ENCODE results near the gene NIPAL4. TPM values are rescaled to one million over a fixed set of nuclear protein-coding genes. Genes with fewer than 3 reads are reported as not detected.

NIPAL4 gene
- total RNA-seq, 1 experiment from 2014 or later: 0.86 TPM

DNA sequence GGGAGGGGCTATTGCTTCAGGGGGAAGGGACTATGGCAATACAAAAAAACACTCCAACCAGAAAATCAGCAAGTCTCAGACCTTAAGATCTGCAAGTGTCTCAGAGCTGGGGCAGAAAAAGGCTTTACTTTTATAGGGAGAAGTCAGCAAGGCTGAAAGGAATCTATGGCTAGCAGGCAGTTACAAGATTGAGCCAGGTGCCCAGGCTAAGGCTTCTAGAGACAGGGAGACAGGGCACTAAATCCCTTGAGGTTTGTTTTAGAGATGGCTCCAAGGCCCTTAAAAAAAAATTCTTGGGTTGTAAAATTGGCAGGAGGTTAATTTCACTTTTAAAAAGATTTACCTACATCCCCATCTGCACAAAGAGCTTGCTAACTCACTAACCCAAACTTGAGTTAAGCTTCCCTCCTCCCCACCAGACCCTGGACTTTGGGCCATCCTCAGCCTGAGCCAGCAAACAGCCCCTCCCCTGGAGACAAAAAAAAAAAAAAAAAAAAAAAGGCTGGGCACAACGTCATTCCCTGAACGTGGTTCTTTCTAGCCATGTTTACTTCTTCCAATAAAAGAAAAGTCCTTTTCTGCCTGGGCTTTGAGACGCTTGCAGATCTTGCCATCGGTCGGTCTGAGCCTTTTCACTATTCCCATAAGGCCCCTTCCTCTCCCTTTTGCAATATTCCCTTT, 17.9 kb downstream of the NIPAL4 start:
- Mint-ChIP-seq H3K9me3 (ENCODE audit: unreplicated experiment) (no peaks in the 10 kb centered on the region), H3K27me3 (ENCODE audit: insufficient read depth, unreplicated experiment) (no peaks in the 10 kb centered on the region)
- POLR2A ChIA-PET: no interaction called here

DNA sequence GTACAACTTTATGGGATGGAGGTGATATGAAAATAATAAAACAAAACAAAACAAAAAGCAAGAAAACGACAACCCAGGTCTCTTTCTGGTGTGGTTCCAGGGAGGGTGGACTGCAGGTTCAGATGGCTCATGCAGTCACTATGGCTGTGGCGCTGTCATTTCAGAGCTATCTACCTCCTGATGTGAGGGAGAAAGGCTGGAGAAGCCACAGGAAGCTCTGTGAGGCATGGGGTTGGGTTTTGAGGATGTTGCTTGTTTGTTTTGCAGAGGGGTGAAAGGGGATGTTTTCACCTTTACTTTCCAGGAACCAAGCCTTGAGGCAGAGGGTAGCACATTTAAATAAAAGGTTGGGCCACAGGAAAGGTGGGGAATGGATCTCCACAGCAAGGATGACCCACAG, 18.7 kb downstream of the NIPAL4 start:
- no peaks in the 10 kb centered on the region for H3K9me3 Mint-ChIP-seq (ENCODE audit: unreplicated experiment)
- no peaks in the 10 kb centered on the region for H3K27me3 Mint-ChIP-seq (ENCODE audit: insufficient read depth, unreplicated experiment)
- peaks cover 26% of the 10 kb centered on the region for H3K4me1 Mint-ChIP-seq (ENCODE audit: low read depth, unreplicated experiment)
- POLR2A ChIA-PET: no interaction called here
- no peak overlapping the region for H3K4me3 Mint-ChIP-seq (ENCODE audit: unreplicated experiment)
- BruUV-seq (replicated peaks): no TSS peak
- TF ChIP-seq, protein P1, sequence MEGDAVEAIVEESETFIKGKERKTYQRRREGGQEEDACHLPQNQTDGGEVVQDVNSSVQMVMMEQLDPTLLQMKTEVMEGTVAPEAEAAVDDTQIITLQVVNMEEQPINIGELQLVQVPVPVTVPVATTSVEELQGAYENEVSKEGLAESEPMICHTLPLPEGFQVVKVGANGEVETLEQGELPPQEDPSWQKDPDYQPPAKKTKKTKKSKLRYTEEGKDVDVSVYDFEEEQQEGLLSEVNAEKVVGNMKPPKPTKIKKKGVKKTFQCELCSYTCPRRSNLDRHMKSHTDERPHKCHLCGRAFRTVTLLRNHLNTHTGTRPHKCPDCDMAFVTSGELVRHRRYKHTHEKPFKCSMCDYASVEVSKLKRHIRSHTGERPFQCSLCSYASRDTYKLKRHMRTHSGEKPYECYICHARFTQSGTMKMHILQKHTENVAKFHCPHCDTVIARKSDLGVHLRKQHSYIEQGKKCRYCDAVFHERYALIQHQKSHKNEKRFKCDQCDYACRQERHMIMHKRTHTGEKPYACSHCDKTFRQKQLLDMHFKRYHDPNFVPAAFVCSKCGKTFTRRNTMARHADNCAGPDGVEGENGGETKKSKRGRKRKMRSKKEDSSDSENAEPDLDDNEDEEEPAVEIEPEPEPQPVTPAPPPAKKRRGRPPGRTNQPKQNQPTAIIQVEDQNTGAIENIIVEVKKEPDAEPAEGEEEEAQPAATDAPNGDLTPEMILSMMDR (IDR thresholded peaks at IDR 0.05; ENCODE audit: insufficient read depth in 1 of 2, low read depth in 1 of 2, low read length in 1 of 2, severe bottlenecking in 1 of 2, unreplicated experiment in 1 of 2): no peak
- intact Hi-C loops (cut with micrococcal nuclease; ENCODE audit: unreplicated experiment): loop anchor here (5.0 kb wide), 1 partner anchor 331 kb away; no protein-coding TSS in a partner anchor
- peaks cover 33% of the 10 kb centered on the region for H3K36me3 Mint-ChIP-seq (ENCODE audit: insufficient read depth, unreplicated experiment)
- Histone ChIP-seq H3K27me3 (replicated peaks; ENCODE audit: control insufficient read depth, insufficient read depth, low read length) (no peaks in the 10 kb centered on the region), H3K36me3 (ENCODE audit: control insufficient read depth, insufficient read depth, low read length) (no peaks in the 10 kb centered on the region), H3K4me3 (ENCODE audit: low read depth, low read length) (no peak overlapping the region), H3K9me3 (no peaks in the 10 kb centered on the region), H3K4me1 (peaks cover 12% of the 10 kb centered on the region)
- H3K27ac Mint-ChIP-seq (ENCODE audit: unreplicated experiment): no peak overlapping the region
- no peak for DNase-seq
- CTCF ChIA-PET: interaction anchor here (1.6 kb wide), 1 partner anchor 47 kb away, joined by 3 read pairs; no protein-coding TSS in a partner anchor

More for the DNA sequence above, 17.9 kb downstream of the NIPAL4 start:
- no peak overlapping the region for H3K27ac Mint-ChIP-seq (ENCODE audit: unreplicated experiment)
- H3K36me3 ChIP-seq (ENCODE audit: control insufficient read depth, insufficient read depth, low read length): no peaks in the 10 kb centered on the region
- intact Hi-C loops (cut with micrococcal nuclease; ENCODE audit: unreplicated experiment): loop anchor here (1.0 to 5.0 kb wide), 6 partner anchors 47 to 331 kb away; no protein-coding TSS in a partner anchor
- H3K27me3 ChIP-seq (replicated peaks; ENCODE audit: control insufficient read depth, insufficient read depth, low read length): no peaks in the 10 kb centered on the region
- H3K9me3 ChIP-seq: no peaks in the 10 kb centered on the region
- H3K36me3 Mint-ChIP-seq (ENCODE audit: insufficient read depth, unreplicated experiment): peaks cover 26% of the 10 kb centered on the region
- CTCF ChIA-PET: interaction anchor here (0.6 to 1.0 kb wide), 2 partner anchors 28 to 241 kb away, joined by 3 to 4 read pairs; no protein-coding TSS in a partner anchor
- DNase-seq: no peak
- H3K4me3 ChIP-seq (ENCODE audit: low read depth, low read length): no peak overlapping the region
- TF ChIP-seq, protein P1 (IDR thresholded peaks at IDR 0.05; ENCODE audit: insufficient read depth in 1 of 2, low read depth in 1 of 2, low read length in 1 of 2, severe bottlenecking in 1 of 2, unreplicated experiment in 1 of 2): no peak
- peaks cover 12% of the 10 kb centered on the region for H3K4me1 ChIP-seq
- H3K4me1 Mint-ChIP-seq (ENCODE audit: low read depth, unreplicated experiment): peaks cover 26% of the 10 kb centered on the region
- no peak overlapping the region for H3K4me3 Mint-ChIP-seq (ENCODE audit: unreplicated experiment)
- TSS peak; percentile 33 for BruUV-seq (replicated peaks)

DNA sequence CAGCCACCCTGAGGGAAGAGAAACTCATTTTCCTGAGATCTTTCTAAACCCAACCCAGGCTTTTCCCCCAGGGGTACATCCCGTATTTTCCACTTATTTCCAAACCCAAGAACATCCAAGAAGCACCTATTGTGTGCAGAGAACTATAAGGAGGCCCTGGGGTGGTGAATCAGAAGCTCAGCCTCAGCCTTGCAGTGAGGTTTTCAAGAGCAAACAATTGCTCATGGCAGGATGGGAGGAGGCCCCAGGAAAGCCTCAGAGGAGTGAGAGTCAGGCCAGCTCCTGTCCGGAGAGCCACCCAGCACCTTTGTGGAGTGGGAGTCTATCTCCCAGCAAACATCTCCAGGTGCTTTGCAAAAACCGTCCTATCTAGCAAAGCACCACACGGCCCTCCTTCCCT, 19.2 kb downstream of the NIPAL4 start:
- BruUV-seq (replicated peaks): no TSS peak
- Histone ChIP-seq H3K4me3 (ENCODE audit: low read depth, low read length) (no peak overlapping the region), H3K9me3 (no peaks in the 10 kb centered on the region), H3K27me3 (replicated peaks; ENCODE audit: control insufficient read depth, insufficient read depth, low read length) (no peaks in the 10 kb centered on the region), H3K36me3 (ENCODE audit: control insufficient read depth, insufficient read depth, low read length) (no peaks in the 10 kb centered on the region), H3K4me1 (peaks cover 12% of the 10 kb centered on the region)
- ChIA-PET POLR2A (no interaction called here), CTCF (interaction anchor here (1.6 kb wide), 1 partner anchor 47 kb away, joined by 3 read pairs; no protein-coding TSS in a partner anchor)
- intact Hi-C loops (cut with micrococcal nuclease; ENCODE audit: unreplicated experiment): loop anchor here (5.0 kb wide), 1 partner anchor 332 kb away; no protein-coding TSS in a partner anchor
- Mint-ChIP-seq H3K27ac (ENCODE audit: unreplicated experiment) (no peak overlapping the region), H3K9me3 (ENCODE audit: unreplicated experiment) (no peaks in the 10 kb centered on the region), H3K4me3 (ENCODE audit: unreplicated experiment) (no peak overlapping the region), H3K4me1 (ENCODE audit: low read depth, unreplicated experiment) (peaks cover 26% of the 10 kb centered on the region), H3K36me3 (ENCODE audit: insufficient read depth, unreplicated experiment) (peaks cover 38% of the 10 kb centered on the region), H3K27me3 (ENCODE audit: insufficient read depth, unreplicated experiment) (no peaks in the 10 kb centered on the region)
- no peak for DNase-seq
- TF ChIP-seq, protein P1 (IDR thresholded peaks at IDR 0.05; ENCODE audit: insufficient read depth in 1 of 2, low read depth in 1 of 2, low read length in 1 of 2, severe bottlenecking in 1 of 2, unreplicated experiment in 1 of 2): no peak
